ENCODE measurements around the gene EHD4. TPM values are rescaled to one million over a fixed set of nuclear protein-coding genes. Genes with fewer than 3 reads are reported as not detected.
A peak's percentile ranks its signal among the peaks of the same experiment; 100 is the strongest.

Gene EHD4
- total and polyA plus RNA-seq, 9 of the 15 experiments (the other 6 are each of a cell fraction or from before 2014, with no cell fraction given): 0.89 to 10.3 (median 6.4) TPM

DNA sequence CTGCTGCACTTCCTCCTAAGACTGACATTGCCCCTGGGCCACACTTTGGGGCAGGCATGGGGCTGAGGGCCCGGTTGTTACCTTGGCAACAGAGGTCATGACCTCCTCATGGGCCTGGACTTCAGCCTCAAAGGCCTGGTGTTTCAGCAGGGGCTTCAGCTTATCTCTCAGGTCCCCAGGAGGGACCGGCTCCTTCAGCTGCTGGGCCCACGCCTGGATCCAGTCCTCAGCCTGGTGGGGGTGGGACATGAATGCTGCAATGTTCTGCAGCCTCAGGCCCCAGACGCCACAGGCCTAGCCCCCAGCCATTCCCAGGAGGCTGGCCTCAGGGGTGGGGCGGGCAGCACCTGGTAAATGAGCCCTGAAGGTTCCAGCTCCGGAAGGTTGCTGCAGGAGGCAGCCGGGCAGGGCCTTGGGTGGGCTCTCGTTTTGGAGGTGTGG is 106.1 kb downstream of the EHD4 start:
- H3K27ac ChIP-seq (ENCODE audit: extremely low read depth, low read depth, low read length): no peak overlapping the region
- no TSS peak for BruUV-seq (replicated peaks)
- no peaks in the 10 kb centered on the region for H3K79me2 ChIP-seq (ENCODE audit: control insufficient read depth, insufficient read depth, low read length)
- H3K9me3 ChIP-seq (replicated peaks; ENCODE audit: control insufficient read depth, insufficient read depth, low read depth, low read length): no peaks in the 10 kb centered on the region
- WGBS (ENCODE audit: insufficient coverage, low coverage, missing lambda C conversion rate): 20% methylated on average over 8 of the region's 8 CpGs
- H3K4me2 ChIP-seq (ENCODE audit: insufficient read depth, low read length): no peak overlapping the region
- ChIA-PET POLR2A (interaction anchor here (0.8 kb wide), 1 partner anchor 9 kb away, joined by 4 read pairs; no protein-coding TSS in a partner anchor), CTCF (ENCODE audit: low intra/inter-chr PET ratio) (no interaction called here)
- peak overlapping the region in 1 of 2 experiments; percentile 20; a peak in 1 of 4 replicates for H3K9ac ChIP-seq (ENCODE audit: insufficient read depth in 1 of 2, low read depth in 2 of 2, low read length in 2 of 2)
- DNase-seq (ENCODE audit: extremely low read depth in 1 of 4, low spot score in 3 of 4) (peak in 3 of 4 experiments; percentile 26 to 41 (median 35)), ATAC-seq (no peak), FAIRE-seq (no peak)
- H3K36me3 ChIP-seq (ENCODE audit: control insufficient read depth, insufficient read depth, low read length): no peaks in the 10 kb centered on the region
- TF ChIP-seq NR2C2 (CRISPR knock-in tag; IDR thresholded peaks at IDR 0.05) (no peak), NR2C2 (tag; IDR thresholded peaks at IDR 0.05) (peak; percentile 35; the same call in 1 of the 2 replicates), RFX1 (IDR thresholded peaks at IDR 0.05) (peak; percentile 74; the same call in 1 of the 2 replicates), NR2C1 (IDR thresholded peaks at IDR 0.05) (no peak; the same call in 1 of the 2 replicates), NR2C1 (tag; IDR thresholded peaks at IDR 0.05) (peak; percentile 66), COPS2 (conservative IDR thresholded peaks at IDR 0.05) (no peak)
- in situ Hi-C loops (cut with MboI) (no loop called here), intact Hi-C loops (cut with micrococcal nuclease) (no loop called here)
- H3K27me3 ChIP-seq (ENCODE audit: control insufficient read depth in 2 of 2, insufficient read depth in 2 of 2, low read length in 2 of 2): peaks cover 81 to 96% of the 10 kb centered on the region in 2 experiments
- H3K9me1 ChIP-seq (ENCODE audit: control insufficient read depth, insufficient read depth, low read length): no peaks in the 10 kb centered on the region
- no peak overlapping the region for H3K4me3 ChIP-seq
- H3K4me1 ChIP-seq (replicated peaks in 1 of 2; ENCODE audit: control insufficient read depth in 2 of 2, insufficient read depth in 2 of 2, low read length in 2 of 2): peaks cover 0 to 55% of the 10 kb centered on the region in 2 experiments; a peak in 3 of 5 replicates
- no peak overlapping the region for H2AFZ ChIP-seq (ENCODE audit: low read depth, low read length)
- H4K20me1 ChIP-seq (replicated peaks; ENCODE audit: control insufficient read depth, insufficient read depth, low read length): peaks cover 29% of the 10 kb centered on the region

GRCh38 chr15:41865490-41866055 is 106.8 kb downstream of the EHD4 start:
- Histone ChIP-seq H3K27ac (ENCODE audit: extremely low read depth, low read depth, low read length) (no peak overlapping the region), H3K36me3 (ENCODE audit: control insufficient read depth, insufficient read depth, low read length) (no peaks in the 10 kb centered on the region), H3K4me2 (ENCODE audit: insufficient read depth, low read length) (no peak overlapping the region), H4K20me1 (replicated peaks; ENCODE audit: control insufficient read depth, insufficient read depth, low read length) (peaks cover 28% of the 10 kb centered on the region), H3K9me1 (ENCODE audit: control insufficient read depth, insufficient read depth, low read length) (no peaks in the 10 kb centered on the region), H3K27me3 (ENCODE audit: control insufficient read depth in 2 of 2, insufficient read depth in 2 of 2, low read length in 2 of 2) (peaks cover 77 to 96% of the 10 kb centered on the region in 2 experiments), H3K79me2 (ENCODE audit: control insufficient read depth, insufficient read depth, low read length) (no peaks in the 10 kb centered on the region), H3K4me1 (replicated peaks in 1 of 2; ENCODE audit: control insufficient read depth in 2 of 2, insufficient read depth in 2 of 2, low read length in 2 of 2) (peaks cover 0 to 51% of the 10 kb centered on the region in 2 experiments; a peak in 2 of 5 replicates), H3K4me3 (no peak overlapping the region), H3K9me3 (replicated peaks; ENCODE audit: control insufficient read depth, insufficient read depth, low read depth, low read length) (no peaks in the 10 kb centered on the region; the same call in 1 of the 2 replicates), H3K9ac (ENCODE audit: insufficient read depth in 1 of 2, low read depth in 2 of 2, low read length in 2 of 2) (peak overlapping the region in 1 of 2 experiments; percentile 26; a peak in 1 of 4 replicates), H2AFZ (ENCODE audit: low read depth, low read length) (no peak overlapping the region)
- ChIA-PET POLR2A (no interaction called here), CTCF (ENCODE audit: low intra/inter-chr PET ratio) (no interaction called here)
- no peak for FAIRE-seq
- intact Hi-C loops (cut with micrococcal nuclease) (no loop called here), in situ Hi-C loops (cut with MboI) (no loop called here)
- ATAC-seq: no peak
- TF ChIP-seq SMARCE1 (IDR thresholded peaks at IDR 0.05) (no peak), ELF2 (CRISPR knock-in tag; IDR thresholded peaks at IDR 0.05) (no peak), NR2C2 (CRISPR knock-in tag; IDR thresholded peaks at IDR 0.05) (no peak), NR2C2 (tag; IDR thresholded peaks at IDR 0.05) (no peak), DMBX1 (CRISPR knock-in tag; IDR thresholded peaks at IDR 0.05; ENCODE audit: borderline replicate concordance) (no peak)
- TF ChIP-seq, protein P1, sequence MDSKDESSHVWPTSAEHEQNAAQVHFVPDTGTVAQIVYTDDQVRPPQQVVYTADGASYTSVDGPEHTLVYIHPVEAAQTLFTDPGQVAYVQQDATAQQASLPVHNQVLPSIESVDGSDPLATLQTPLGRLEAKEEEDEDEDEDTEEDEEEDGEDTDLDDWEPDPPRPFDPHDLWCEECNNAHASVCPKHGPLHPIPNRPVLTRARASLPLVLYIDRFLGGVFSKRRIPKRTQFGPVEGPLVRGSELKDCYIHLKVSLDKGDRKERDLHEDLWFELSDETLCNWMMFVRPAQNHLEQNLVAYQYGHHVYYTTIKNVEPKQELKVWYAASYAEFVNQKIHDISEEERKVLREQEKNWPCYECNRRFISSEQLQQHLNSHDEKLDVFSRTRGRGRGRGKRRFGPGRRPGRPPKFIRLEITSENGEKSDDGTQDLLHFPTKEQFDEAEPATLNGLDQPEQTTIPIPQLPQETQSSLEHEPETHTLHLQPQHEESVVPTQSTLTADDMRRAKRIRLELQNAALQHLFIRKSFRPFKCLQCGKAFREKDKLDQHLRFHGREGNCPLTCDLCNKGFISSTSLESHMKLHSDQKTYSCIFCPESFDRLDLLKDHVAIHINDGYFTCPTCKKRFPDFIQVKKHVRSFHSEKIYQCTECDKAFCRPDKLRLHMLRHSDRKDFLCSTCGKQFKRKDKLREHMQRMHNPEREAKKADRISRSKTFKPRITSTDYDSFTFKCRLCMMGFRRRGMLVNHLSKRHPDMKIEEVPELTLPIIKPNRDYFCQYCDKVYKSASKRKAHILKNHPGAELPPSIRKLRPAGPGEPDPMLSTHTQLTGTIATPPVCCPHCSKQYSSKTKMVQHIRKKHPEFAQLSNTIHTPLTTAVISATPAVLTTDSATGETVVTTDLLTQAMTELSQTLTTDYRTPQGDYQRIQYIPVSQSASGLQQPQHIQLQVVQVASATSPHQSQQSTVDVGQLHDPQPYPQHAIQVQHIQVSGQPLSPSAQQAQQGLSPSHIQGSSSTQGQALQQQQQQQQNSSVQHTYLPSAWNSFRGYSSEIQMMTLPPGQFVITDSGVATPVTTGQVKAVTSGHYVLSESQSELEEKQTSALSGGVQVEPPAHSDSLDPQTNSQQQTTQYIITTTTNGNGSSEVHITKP (IDR thresholded peaks at IDR 0.05; ENCODE audit: partially characterized antibody): no peak
- WGBS (ENCODE audit: insufficient coverage, low coverage, missing lambda C conversion rate): 32% methylated on average over 16 of the region's 18 CpGs
- DNase-seq (ENCODE audit: extremely low read depth in 1 of 4, low spot score in 3 of 4): no peak
- no TSS peak for BruUV-seq (replicated peaks)

Data from K562 (cell line).